GM23338 (cell line): ENCODE data around the gene ZEB2. TPM values are rescaled to one million over a fixed set of nuclear protein-coding genes. Genes with fewer than 3 reads are reported as not detected.

ENCODE experiments used
- ATAC-seq: fragments of 200-7000 bp; cut with Tn5 transposase; 3 replicates; pipeline ENCODE4 v1.9.1; 2020
- DNase-seq: peaks from one replicate; pipeline ENCODE4 v3.0.0-alpha.2; 2015; ENCODE audit warnings: low spot score
- H2AFZ ChIP-seq: fragments of 200-600 bp; sonication (generic); 2 replicates; pipeline ENCODE4 v1.8.0; 2016; ENCODE audit warnings: antibody characterized with exemption, mild to moderate bottlenecking, moderate library complexity
- H3F3A ChIP-seq: fragments of 200-600 bp; sonication (generic); replicated peaks from 2 replicates; pipeline ENCODE4 v1.8.0; 2017; ENCODE audit warnings: antibody characterized with exemption, mixed run types, low read depth
- H3K27ac ChIP-seq: fragments of 200-600 bp; sonication (generic); 2 replicates; pipeline ENCODE4 v1.6.1; 2016; ENCODE audit warnings: low read depth
- H3K27me3 ChIP-seq: fragments of 200-600 bp; sonication (generic); 2 replicates; pipeline ENCODE4 v1.8.0; 2016; ENCODE audit warnings: mild to moderate bottlenecking, mixed run types, moderate library complexity; ENCODE audit not compliant: insufficient read depth
- H3K36me3 ChIP-seq: fragments of 200-600 bp; sonication (generic); 2 replicates; pipeline ENCODE4 v1.8.0; 2016; ENCODE audit warnings: mild to moderate bottlenecking; ENCODE audit not compliant: insufficient read depth
- H3K4me1 ChIP-seq: fragments of 200-600 bp; sonication (generic); 2 replicates; pipeline ENCODE4 v1.8.0; 2016; ENCODE audit warnings: mild to moderate bottlenecking, moderate library complexity; ENCODE audit not compliant: insufficient read depth
- H3K4me2 ChIP-seq: fragments of 200-600 bp; sonication (generic); 2 replicates; pipeline ENCODE4 v1.7.1; 2017; ENCODE audit warnings: mixed run types
- H3K4me3 ChIP-seq: fragments of 200-600 bp; sonication (generic); 2 replicates; pipeline ENCODE4 v1.6.1; 2016; ENCODE audit warnings: mixed run types
- H3K79me2 ChIP-seq: fragments of 200-600 bp; sonication (generic); replicated peaks from 2 replicates; pipeline ENCODE4 v1.8.0; 2017; ENCODE audit warnings: mild to moderate bottlenecking; ENCODE audit not compliant: insufficient read depth
- H3K9me2 ChIP-seq: fragments of 200-600 bp; sonication (generic); 2 replicates; pipeline ENCODE4 v1.8.0; 2017; ENCODE audit not compliant: insufficient read depth
- H4K20me1 ChIP-seq: fragments of 200-600 bp; sonication (generic); replicated peaks from 2 replicates; pipeline ENCODE4 v1.8.0; 2017; ENCODE audit warnings: mild to moderate bottlenecking; ENCODE audit not compliant: insufficient read depth
- H3K27ac Mint-ChIP-seq: 2 replicates; pipeline ENCODE4 v1.8.0; 2020; ENCODE audit warnings: inconsistent platforms, mild to moderate bottlenecking, moderate library complexity, mixed read lengths
- H3K27me3 Mint-ChIP-seq: 3 replicates; pipeline ENCODE4 v1.8.0; 2022; ENCODE audit warnings: low read depth, mild to moderate bottlenecking, moderate library complexity, mixed read lengths, inconsistent platforms; ENCODE audit not compliant: insufficient read depth, poor library complexity
- H3K36me3 Mint-ChIP-seq: 3 replicates; pipeline ENCODE4 v1.8.0; 2021; ENCODE audit warnings: low read depth, mild to moderate bottlenecking, inconsistent platforms, moderate library complexity, mixed read lengths
- H3K4me1 Mint-ChIP-seq: 3 replicates; pipeline ENCODE4 v1.8.0; 2020; ENCODE audit warnings: mild to moderate bottlenecking, inconsistent platforms, mixed read lengths
- H3K4me3 Mint-ChIP-seq: 3 replicates; pipeline ENCODE4 v1.8.0; 2021; ENCODE audit warnings: moderate library complexity, mild to moderate bottlenecking, inconsistent platforms, mixed read lengths
- H3K9me3 Mint-ChIP-seq: 3 replicates; pipeline ENCODE4 v1.8.0; 2020; ENCODE audit warnings: moderate library complexity, mild to moderate bottlenecking, inconsistent platforms, mixed read lengths
- CREB1 ChIP-seq: fragments of 250-450 bp; sonication (Bioruptor Pico); IDR thresholded peaks from 2 replicates; pipeline ENCODE4 v1.5.0; 2020; ENCODE audit warnings: low read depth, mild to moderate bottlenecking, moderate library complexity
- CTCF ChIP-seq, 2 experiments: fragments of 200-600 bp in 1 of 2; sonication (generic) in 1 of 2; conservative IDR thresholded peaks; 2 replicates each; pipeline versions ENCODE4 v1.5.1 to v1.6.1; 2016 to 2017; ENCODE audit warnings: antibody characterized with exemption in 2 of 2, low read depth in 2 of 2, mild to moderate bottlenecking in 2 of 2, moderate library complexity in 1 of 2
- EZH2 ChIP-seq: fragments of 200-600 bp; sonication (generic); IDR thresholded peaks from one replicate; pipeline ENCODE4 v1.8.0; 2017; ENCODE audit warnings: antibody characterized with exemption, mild to moderate bottlenecking, low read depth; ENCODE audit not compliant: unreplicated experiment
- EZH2phosphoT487 ChIP-seq: fragments of 200-600 bp; sonication (generic); IDR thresholded peaks from one replicate; pipeline ENCODE4 v1.8.1; 2018; ENCODE audit warnings: antibody characterized with exemption; ENCODE audit not compliant: unreplicated experiment
- JUNB ChIP-seq: IDR thresholded peaks from one replicate; pipeline ENCODE4 v1.6.1; 2016; ENCODE audit warnings: antibody characterized with exemption; ENCODE audit not compliant: unreplicated experiment
- NANOG ChIP-seq: IDR thresholded peaks from 2 replicates; pipeline ENCODE4 v1.6.1; 2016; ENCODE audit warnings: antibody characterized with exemption, borderline replicate concordance
- POLR2AphosphoS5 ChIP-seq: IDR thresholded peaks from 2 replicates; pipeline ENCODE4 v1.6.1; 2016; ENCODE audit warnings: antibody characterized with exemption, low read depth
- STAT1 ChIP-seq: IDR thresholded peaks from one replicate; pipeline ENCODE4 v1.6.1; 2016; ENCODE audit warnings: antibody characterized with exemption; ENCODE audit not compliant: unreplicated experiment
- ZNF114 ChIP-seq: fragments of 250-450 bp; sonication (Bioruptor Pico); IDR thresholded peaks from 2 replicates; pipeline ENCODE4 v1.5.0; 2020; ENCODE audit warnings: mild to moderate bottlenecking, moderate library complexity
- ZNF331 ChIP-seq: fragments of 250-450 bp; sonication (Bioruptor Pico); IDR thresholded peaks from 2 replicates; pipeline ENCODE4 v1.5.0; 2020; ENCODE audit warnings: low read depth, mild to moderate bottlenecking, moderate library complexity
- ZNF462 ChIP-seq: fragments of 250-450 bp; sonication (Bioruptor Pico); IDR thresholded peaks from 2 replicates; pipeline ENCODE4 v1.5.0; 2020; ENCODE audit warnings: mild to moderate bottlenecking, moderate library complexity
- polyA plus RNA-seq: library from polyadenylated mRNA; unstranded; fragments of >200 nt; fragmentation: Nextera tagmentation; extraction: Ambion mirVana; gene quantifications from 2 replicates; pipeline ENCODE4 v1.2.1, GENCODE V29; 2016
- total RNA-seq: library from RNA; depleted of rRNA; stranded (reverse); fragments of >200 nt; shearing (Covaris generic); gene quantifications from 2 replicates; pipeline ENCODE4 v1.2.3, GENCODE V29; 2014
- TF ChIP-seq, protein P1 (sequence below): IDR thresholded peaks from 2 replicates; pipeline ENCODE4 v1.6.1; 2016; ENCODE audit warnings: antibody characterized with exemption

The ZEB2 gene
- total and polyA plus RNA-seq, 2 experiments from 2014 or later = 0.45 TPM; not detected in 1

GRCh38 chr2:144545787-144546186, 25.9 kb upstream of the ZEB2 start (continued):
- no peak for TF ChIP-seq ZNF462 (CRISPR knock-in tag)
- TF ChIP-seq CTCF (conservative IDR thresholded peaks at IDR 0.05; ENCODE audit: low read depth in 2 of 2) = no peak
- TF ChIP-seq, protein P1, sequence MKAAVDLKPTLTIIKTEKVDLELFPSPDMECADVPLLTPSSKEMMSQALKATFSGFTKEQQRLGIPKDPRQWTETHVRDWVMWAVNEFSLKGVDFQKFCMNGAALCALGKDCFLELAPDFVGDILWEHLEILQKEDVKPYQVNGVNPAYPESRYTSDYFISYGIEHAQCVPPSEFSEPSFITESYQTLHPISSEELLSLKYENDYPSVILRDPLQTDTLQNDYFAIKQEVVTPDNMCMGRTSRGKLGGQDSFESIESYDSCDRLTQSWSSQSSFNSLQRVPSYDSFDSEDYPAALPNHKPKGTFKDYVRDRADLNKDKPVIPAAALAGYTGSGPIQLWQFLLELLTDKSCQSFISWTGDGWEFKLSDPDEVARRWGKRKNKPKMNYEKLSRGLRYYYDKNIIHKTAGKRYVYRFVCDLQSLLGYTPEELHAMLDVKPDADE = no peak
- no peak for TF ChIP-seq STAT1
- no peak for TF ChIP-seq NANOG
- TF ChIP-seq ZNF331 = no peak

DNA sequence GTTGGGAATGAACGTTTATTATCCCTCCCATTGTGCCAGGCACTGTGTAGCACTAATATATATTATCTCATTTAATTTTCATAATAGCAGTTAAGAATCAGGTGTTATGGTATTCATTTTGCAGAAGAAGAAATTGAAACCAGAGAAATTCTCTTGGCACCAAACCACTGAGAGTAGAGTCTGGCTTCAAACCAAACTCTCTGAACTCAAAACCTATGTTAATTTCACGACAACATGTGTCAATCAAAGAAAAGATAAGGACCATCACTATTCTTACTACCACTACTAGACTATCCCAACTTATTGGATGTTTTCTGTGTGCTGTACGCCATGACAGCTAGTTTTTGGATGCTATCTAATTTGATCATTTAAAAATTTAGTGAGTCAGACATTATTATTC, 24.1 kb upstream of the ZEB2 start:
- H3K4me1 Mint-ChIP-seq = peaks cover 2% of the 10 kb centered on the region; the same call in 1 of the 3 replicates
- H3K9me2 ChIP-seq = no peaks in the 10 kb centered on the region
- H2AFZ ChIP-seq = no peak overlapping the region
- no peaks in the 10 kb centered on the region for H3K36me3 ChIP-seq
- H3K79me2 ChIP-seq = no peaks in the 10 kb centered on the region
- no peak overlapping the region for H3K4me2 ChIP-seq
- H4K20me1 ChIP-seq = no peaks in the 10 kb centered on the region
- no peak overlapping the region for H3K4me3 ChIP-seq
- no peak overlapping the region for H3K27ac ChIP-seq
- no peaks in the 10 kb centered on the region for H3K27me3 Mint-ChIP-seq
- no peaks in the 10 kb centered on the region for H3F3A ChIP-seq
- H3K4me3 Mint-ChIP-seq = no peak overlapping the region
- peaks cover 2% of the 10 kb centered on the region; the same call in 1 of the 3 replicates for H3K9me3 Mint-ChIP-seq
- no peak for ATAC-seq
- H3K4me1 ChIP-seq = peaks cover 4% of the 10 kb centered on the region
- H3K27ac Mint-ChIP-seq = no peak overlapping the region
- no peak for DNase-seq
- H3K36me3 Mint-ChIP-seq = no peaks in the 10 kb centered on the region
- H3K27me3 ChIP-seq = no peaks in the 10 kb centered on the region
- TF ChIP-seq POLR2AphosphoS5 (no peak), CTCF (conservative IDR thresholded peaks at IDR 0.05; ENCODE audit: low read depth in 2 of 2) (no peak), ZNF114 (CRISPR knock-in tag) (no peak), ZNF331 (no peak), NANOG (no peak), CREB1 (CRISPR knock-in tag) (no peak), EZH2phosphoT487 (no peak), EZH2 (no peak), JUNB (no peak)
- TF ChIP-seq, protein P1 = no peak
